Frontal cortex (tissue), 4 donors: ENCODE results near the gene RPA1. TPM values are rescaled to one million over a fixed set of nuclear protein-coding genes. Genes with fewer than 3 reads are reported as not detected.

Source experiments
- DNase-seq, 2 donors: peaks; one replicate each; pipeline ENCODE4 v3.0.0; 2012; ENCODE audit warnings: low spot score in 2 of 2
- FAIRE-seq: peaks from 2 replicates; lab custom pipeline; 2012; peaks lifted over from hg19 to GRCh38; lab: Jason Lieb, UNC
- total RNA-seq: library from RNA; depleted of rRNA; stranded (reverse); fragments of >200 nt; gene quantifications from one replicate; pipeline ENCODE4 v1.2.3, GENCODE V29; 2014
- donor health status: control.
- donor health status: control.
- donor health status: control.

Gene RPA1
- total RNA-seq, 1 donor from 2014 or later: 19.2 TPM

DNA sequence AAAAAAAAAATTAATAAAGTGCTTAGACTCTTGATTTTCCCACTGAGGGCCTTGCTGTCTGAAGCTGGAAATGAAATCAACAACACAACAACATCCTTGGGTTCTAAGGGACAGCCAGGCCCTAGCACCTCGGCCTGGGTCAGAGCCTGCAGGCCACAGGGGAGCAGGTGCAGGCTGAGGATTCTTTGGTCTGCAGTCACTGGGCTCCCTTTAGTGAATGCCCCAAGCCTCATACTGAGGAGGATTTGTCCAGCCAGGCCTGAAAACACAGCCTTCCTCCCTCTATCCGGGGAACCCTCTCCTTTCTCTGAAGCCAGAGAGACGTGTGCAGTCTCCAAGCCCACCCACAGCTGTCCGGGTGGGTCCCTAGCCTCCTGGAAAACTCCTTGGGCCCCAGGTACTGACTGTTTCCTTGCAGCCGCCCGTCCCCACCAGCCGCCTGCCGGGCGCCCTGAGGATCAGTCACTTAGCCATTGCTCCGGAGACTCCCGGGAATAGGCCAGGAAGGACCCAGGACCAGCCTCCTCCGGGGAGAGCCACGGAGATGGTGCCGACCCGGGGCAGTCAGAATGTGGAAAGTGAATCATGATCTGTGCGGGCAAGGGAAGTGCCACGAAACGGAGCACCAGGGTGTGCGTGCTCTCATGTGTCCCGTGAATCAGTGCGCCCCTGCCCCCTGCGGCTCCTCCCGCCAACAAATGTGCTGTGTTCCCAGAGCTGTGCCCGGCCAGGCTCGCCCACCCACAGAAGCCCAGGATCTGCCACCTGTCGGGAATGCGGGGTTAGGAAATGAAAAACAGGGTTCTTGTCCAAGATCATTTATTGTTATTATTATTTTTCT is 104.3 kb downstream of the RPA1 start:
- DNase-seq: no peak
- FAIRE-seq: no peak

GRCh38 chr17:1934901-1935300 is 105.1 kb downstream of the RPA1 start:
- no peak for DNase-seq
- no peak for FAIRE-seq

DNA sequence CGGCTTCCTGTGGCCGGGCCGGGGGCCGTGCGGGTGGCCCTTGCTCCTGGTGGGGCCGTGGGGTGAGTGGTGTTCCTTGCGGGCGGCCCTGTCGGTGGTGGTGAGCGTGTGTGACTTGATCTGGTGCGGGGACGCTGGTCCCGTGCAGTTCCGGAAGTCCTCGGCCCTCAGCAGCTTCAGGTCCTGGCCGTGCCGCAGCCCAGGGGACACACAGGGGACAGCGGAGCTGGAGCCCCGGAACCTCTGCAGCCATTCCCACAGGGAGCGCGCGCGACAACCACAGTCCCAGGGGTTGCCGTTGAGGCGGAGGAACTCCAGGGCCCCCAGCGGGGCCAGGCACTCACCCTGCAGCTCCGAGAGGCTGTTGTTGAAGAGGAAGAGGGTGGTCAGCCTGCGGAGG is 107.0 kb downstream of the RPA1 start:
- FAIRE-seq: no peak
- DNase-seq: no peak

- no peak for DNase-seq
- FAIRE-seq: no peak
These were observed 107.7 kb downstream of the RPA1 start for GRCh38 chr17:1937461-1937860.

GRCh38 chr17:1939981-1940809 is 110.4 kb downstream of the RPA1 start:
- no peak for DNase-seq
- no peak for FAIRE-seq

GRCh38 chr17:1940810-1941185 is 111.0 kb downstream of the RPA1 start:
- DNase-seq (no peak), FAIRE-seq (no peak)

DNA sequence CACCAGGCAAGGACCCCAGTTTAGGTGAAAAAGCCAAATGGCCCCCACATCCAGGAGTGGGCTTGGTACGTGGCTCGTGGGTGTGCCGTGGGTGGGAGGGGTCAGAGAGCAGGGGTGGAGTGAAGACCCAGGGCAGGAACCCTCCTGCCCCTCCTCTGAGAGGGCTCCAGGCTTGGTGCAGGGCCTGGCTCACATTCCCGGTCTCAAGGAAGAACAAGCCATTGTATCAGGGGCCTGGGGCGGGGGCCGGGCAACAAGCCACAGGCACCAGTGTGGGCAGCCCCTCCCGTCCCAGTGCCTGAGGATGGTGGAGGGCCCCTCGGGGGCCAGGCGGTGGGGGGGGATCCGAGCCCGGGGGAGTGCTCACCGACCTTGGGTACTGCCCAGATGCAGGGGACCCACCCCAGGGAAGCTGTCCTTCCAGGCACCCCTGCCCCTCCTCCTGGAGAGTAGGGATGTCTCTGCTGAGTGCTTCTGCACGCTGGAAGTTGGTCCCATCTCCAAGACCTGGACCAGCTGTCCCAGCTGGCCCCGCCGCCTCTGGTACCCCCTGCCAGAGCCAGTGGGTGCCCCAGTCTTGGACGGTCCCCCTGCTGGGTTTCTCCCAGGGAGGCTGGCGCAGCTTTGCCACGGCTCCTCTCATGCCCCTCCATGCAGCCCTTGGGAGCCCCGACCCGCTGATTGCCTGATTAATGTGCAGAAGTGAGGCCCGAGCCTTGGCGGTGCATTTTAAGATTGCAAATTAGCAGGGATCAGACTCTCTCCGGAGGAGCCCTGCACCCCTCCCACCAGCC is 111.7 kb downstream of the RPA1 start:
- no peak for FAIRE-seq

GRCh38 chr17:1942066-1942365 is 112.2 kb downstream of the RPA1 start:
- no peak for DNase-seq
- no peak for FAIRE-seq

More for the DNA sequence above, 111.7 kb downstream of the RPA1 start:
- DNase-seq: no peak

- no peak for DNase-seq
- FAIRE-seq: no peak
These were observed 113.0 kb downstream of the RPA1 start for GRCh38 chr17:1942666-1943435.

- DNase-seq (no peak), FAIRE-seq (no peak)
These were observed 113.6 kb downstream of the RPA1 start for GRCh38 chr17:1943436-1943831.

DNA sequence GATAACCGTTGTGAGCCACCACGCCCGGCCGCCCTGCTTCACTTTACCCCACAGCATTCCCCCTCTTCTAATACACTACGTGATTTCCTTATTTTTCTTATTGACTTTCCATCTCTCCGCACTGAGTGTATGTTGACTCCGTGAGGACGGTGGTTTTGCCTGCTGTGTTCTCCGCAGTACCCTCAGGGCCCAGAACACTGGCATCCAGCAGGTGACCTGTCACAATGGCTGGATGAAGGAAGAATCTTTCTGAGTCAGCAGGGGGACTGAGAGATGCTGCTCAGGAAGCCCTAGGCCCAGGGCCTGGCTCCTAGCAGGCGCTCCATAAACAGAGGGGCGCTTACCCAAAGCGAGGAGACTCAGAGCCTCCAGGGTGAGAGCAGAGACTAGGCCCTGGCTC is 115.8 kb downstream of the RPA1 start:
- FAIRE-seq: no peak
- DNase-seq: no peak

DNA sequence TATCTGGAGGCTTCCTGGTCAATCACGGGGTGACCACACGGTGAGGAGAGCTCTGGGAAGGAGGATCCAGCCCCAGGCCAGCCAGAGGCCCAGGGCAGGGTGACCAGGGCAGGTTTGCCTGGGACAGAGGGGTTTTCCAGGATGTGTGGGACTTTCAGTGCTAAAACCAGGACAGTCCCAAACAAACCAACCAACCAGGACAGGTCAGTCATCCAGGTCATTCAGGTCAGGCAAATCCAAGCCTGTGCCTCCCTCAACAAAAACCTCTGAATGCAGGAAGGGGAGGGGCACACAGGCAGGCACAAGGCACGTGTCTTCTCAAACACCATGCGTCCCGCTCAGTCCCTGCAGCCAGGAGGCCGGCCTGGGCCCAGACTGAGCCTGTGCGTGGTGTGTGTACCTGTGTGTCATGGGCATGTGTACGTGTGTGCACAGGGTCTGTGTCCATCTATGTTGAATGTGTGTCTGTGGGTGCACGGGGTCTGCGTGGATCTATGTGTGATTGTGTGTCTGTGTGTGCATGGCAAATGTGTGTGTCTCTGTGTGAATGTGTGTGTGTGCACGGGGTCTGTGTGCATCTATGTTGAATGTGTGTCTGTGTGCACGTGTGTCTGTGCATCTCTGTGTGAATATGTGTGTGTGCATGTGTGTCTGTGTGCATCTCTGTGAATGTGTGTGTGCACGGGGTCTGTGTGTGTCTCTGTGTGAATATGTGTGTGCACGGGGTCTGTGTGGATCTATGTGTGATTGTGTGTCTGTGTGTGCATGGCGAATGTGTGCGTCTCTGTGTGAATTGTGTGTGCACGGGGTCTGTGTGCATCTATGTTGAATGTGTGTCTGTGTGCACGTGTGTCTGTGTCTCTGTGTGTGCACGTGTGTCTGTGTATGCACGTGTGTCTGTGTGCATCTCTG is 116.5 kb downstream of the RPA1 start:
- FAIRE-seq (no peak), DNase-seq (no peak)

GRCh38 chr17:1947229-1947742 is 117.5 kb downstream of the RPA1 start:
- no peak for DNase-seq

DNA sequence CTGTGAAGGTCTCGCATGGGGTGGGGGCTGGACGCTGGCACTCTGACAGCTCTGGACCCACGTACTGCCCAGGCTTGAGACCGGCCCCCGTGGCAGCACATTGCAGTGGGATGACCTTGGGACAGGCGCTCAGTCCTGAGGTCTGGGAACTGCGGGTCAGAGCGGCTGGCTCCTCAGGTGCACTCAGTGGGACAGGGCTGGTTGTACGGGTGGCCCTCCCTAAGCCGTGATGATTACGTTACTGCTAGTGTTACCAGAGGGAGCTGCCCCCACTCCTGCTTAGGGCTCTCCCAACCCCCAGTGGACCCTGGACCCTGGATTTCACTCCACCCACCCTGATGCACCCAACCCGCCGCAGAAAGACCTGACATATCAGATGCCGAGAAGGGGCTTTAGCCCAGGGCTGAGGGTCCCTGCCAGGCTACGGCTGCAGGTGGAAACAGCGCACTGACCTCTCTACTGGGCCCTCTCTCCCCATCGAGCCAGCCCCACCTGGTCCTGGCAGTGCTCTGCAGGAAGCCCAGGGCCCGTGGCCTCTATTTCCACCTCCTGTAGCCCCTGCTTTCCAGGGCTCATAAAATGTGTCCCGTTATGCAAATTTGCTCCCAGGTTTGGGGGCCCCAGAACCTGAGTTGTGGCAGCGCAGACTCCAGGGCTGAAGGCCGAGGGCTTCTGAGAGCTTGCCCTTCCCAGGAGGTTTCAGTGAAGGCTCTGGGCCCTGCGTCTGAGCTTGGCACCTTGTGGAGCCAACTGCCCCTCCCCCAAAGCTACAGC is 118.1 kb downstream of the RPA1 start:
- DNase-seq (no peak), FAIRE-seq (no peak)

More at GRCh38 chr17:1947229-1947742, 117.5 kb downstream of the RPA1 start:
- FAIRE-seq: no peak

DNA sequence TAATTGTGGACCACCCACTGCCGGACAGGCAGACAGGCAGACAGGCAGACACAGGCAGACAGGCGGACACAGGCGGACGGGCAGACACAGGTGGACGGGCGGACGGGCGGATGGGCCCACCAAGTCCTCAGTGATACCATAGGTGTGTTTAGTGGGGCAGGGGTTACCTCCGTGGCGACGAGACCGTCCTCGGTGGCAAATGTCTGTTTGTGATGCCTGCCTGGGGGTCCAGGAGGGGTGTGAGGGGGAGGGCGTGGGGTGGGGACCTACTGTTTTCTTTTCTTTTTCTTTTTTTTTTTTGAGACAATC is 118.7 kb downstream of the RPA1 start:
- FAIRE-seq: no peak
- no peak for DNase-seq
